Bronchial epithelial cell (primary cell): ENCODE results near the gene NEDD4. TPM values are rescaled to one million over a fixed set of nuclear protein-coding genes. Genes with fewer than 3 reads are reported as not detected.

Experiments
- DNase-seq: peaks from one replicate; pipeline ENCODE4 v3.0.0-alpha.2; 2010; ENCODE audit warnings: low read depth
- FAIRE-seq: peaks from 2 replicates; lab custom pipeline; 2011; peaks lifted over from hg19 to GRCh38; lab: Jason Lieb, UNC
- H3K27me3 ChIP-seq: 2 replicates; pipeline ENCODE4 v1.5.1; 2011; ENCODE audit warnings: low read length; ENCODE audit not compliant: control insufficient read depth, insufficient read depth
- H3K36me3 ChIP-seq: 2 replicates; pipeline ENCODE4 v1.5.1; 2011; ENCODE audit warnings: low read length; ENCODE audit not compliant: control insufficient read depth, insufficient read depth
- H3K4me3 ChIP-seq: 2 replicates; pipeline ENCODE4 v1.5.1; 2011; ENCODE audit warnings: mild to moderate bottlenecking, low read depth, low read length, control low read depth
- CTCF ChIP-seq: IDR thresholded peaks from 2 replicates; pipeline ENCODE4 v1.5.1; 2011; ENCODE audit warnings: mild to moderate bottlenecking, moderate library complexity, low read length, control low read depth, inconsistent platforms; ENCODE audit not compliant: insufficient read depth, severe bottlenecking
- total RNA-seq: library from RNA; depleted of rRNA; stranded (reverse); fragments of >200 nt; gene quantifications from 2 replicates; pipeline ENCODE4 v1.2.1, GENCODE V29; 2014

NEDD4 gene
- total RNA-seq, 1 donor from 2014 or later: 37.1 TPM

- no peak for TF ChIP-seq CTCF
- peaks cover 1% of the 10 kb centered on the region for H3K36me3 ChIP-seq
- H3K4me3 ChIP-seq: no peak overlapping the region
- no peak for DNase-seq
- no peak for FAIRE-seq
- H3K27me3 ChIP-seq: no peaks in the 10 kb centered on the region
These were observed 51.1 kb downstream of the NEDD4 start for GRCh38 chr15:55942332-55942731.

- Histone ChIP-seq H3K4me3 (no peak overlapping the region), H3K27me3 (no peaks in the 10 kb centered on the region), H3K36me3 (no peaks in the 10 kb centered on the region)
- FAIRE-seq (no peak), DNase-seq (no peak)
- TF ChIP-seq CTCF: no peak
These were observed 56.4 kb downstream of the NEDD4 start for GRCh38 chr15:55937040-55937439.

- FAIRE-seq (no peak), DNase-seq (no peak)
- no peak overlapping the region for H3K4me3 ChIP-seq
- no peak for TF ChIP-seq CTCF
- H3K36me3 ChIP-seq: peaks cover 2% of the 10 kb centered on the region
- no peaks in the 10 kb centered on the region for H3K27me3 ChIP-seq
These were observed 64.5 kb downstream of the NEDD4 start for GRCh38 chr15:55928955-55929354.

GRCh38 chr15:55921744-55922143 lies 71.7 kb downstream of the NEDD4 start:
- TF ChIP-seq CTCF: no peak
- Histone ChIP-seq H3K36me3 (peaks cover 2% of the 10 kb centered on the region), H3K4me3 (no peak overlapping the region), H3K27me3 (no peaks in the 10 kb centered on the region)
- FAIRE-seq (no peak), DNase-seq (no peak)

GRCh38 chr15:55917881-55918296 lies 75.5 kb downstream of the NEDD4 start:
- no peaks in the 10 kb centered on the region for H3K27me3 ChIP-seq
- H3K36me3 ChIP-seq: no peaks in the 10 kb centered on the region
- H3K4me3 ChIP-seq: no peak overlapping the region
- FAIRE-seq (no peak), DNase-seq (peak; percentile 90)
- TF ChIP-seq CTCF: peak; percentile 57
